ENCODE data around the gene CLNK. TPM values are rescaled to one million over a fixed set of nuclear protein-coding genes. Genes with fewer than 3 reads are reported as not detected.

CLNK gene
- total RNA-seq, 2 donors from 2014 or later, result not detected

DNA sequence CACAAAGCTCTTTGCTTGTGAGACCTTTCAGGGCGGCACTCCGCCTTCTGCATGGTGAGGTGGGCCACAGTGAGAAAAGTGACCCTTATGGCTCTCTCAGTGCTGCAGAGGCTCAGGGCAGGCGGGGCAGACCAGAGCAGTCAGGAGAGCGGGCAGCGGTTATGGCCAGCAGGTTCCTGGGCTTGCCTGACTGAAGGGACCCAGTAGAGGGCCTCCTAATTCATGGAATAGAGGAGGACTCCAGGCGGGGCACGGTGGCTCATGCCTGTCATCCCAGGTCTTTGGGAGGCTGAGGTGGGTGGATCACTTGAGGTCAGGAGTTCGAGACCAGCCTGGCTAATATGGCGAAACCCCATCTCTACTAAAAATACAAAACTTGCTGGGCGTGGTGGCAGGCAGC is 91.4 kb downstream of the CLNK start:
- no peaks in the 10 kb centered on the region for H3K36me3 Mint-ChIP-seq (ENCODE audit: low read depth)
- Histone ChIP-seq H3K4me1 (ENCODE audit: control insufficient read depth, insufficient read depth, low read length) (peaks cover 7% of the 10 kb centered on the region), H3K9ac (ENCODE audit: extremely low read depth, low read length, poor library complexity, severe bottlenecking) (no peak overlapping the region), H3K4me3 (ENCODE audit: low read length) (no peak overlapping the region), H3K9me3 (ENCODE audit: control insufficient read depth, low read length) (no peaks in the 10 kb centered on the region), H3K27me3 (ENCODE audit: control insufficient read depth, insufficient read depth, low read length, poor library complexity, severe bottlenecking) (no peaks in the 10 kb centered on the region), H3K27ac (ENCODE audit: low read depth, low read length) (no peak overlapping the region), H3K36me3 (ENCODE audit: control insufficient read depth, insufficient read depth, low read length) (no peaks in the 10 kb centered on the region)
- no peaks in the 10 kb centered on the region for H3K9me3 Mint-ChIP-seq
- WGBS, 2 experiments (ENCODE audit: insufficient coverage in 1 of 2, insufficient read length in 1 of 2), result 91 to 93% methylated on average over 10 of the region's 10 CpGs
- peak; percentile 75 for DNase-seq
- TF ChIP-seq CTCF (conservative IDR thresholded peaks at IDR 0.05), result peak; percentile 63
- H3K27me3 Mint-ChIP-seq (ENCODE audit: insufficient read depth), result no peaks in the 10 kb centered on the region
- H3K4me3 Mint-ChIP-seq, result no peak overlapping the region
- H3K4me1 Mint-ChIP-seq, result peaks cover 13% of the 10 kb centered on the region
- H3K27ac Mint-ChIP-seq, result no peak overlapping the region

DNA sequence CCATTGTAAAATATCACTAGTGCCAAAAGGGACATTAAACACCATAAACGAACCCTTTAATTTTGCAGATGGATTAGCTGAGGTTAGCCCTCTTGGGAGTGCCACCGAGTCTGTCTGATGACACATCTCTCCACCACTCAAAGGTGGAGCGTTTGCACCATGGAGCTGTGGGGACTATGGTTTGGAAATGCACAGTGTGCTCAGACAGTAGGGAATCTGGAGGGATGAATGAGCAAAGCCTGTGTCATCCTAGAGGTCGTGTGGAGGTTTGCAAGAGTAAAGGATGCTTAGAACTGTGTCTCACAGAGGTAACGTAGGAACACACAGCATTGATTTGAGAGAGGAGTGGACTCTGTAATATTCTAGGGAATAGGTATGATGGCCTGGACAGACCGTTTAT is 93.7 kb downstream of the CLNK start:
- Histone ChIP-seq H3K9me3 (ENCODE audit: control insufficient read depth, low read length) (no peaks in the 10 kb centered on the region), H3K4me1 (ENCODE audit: control insufficient read depth, insufficient read depth, low read length) (peaks cover 7% of the 10 kb centered on the region), H3K9ac (ENCODE audit: extremely low read depth, low read length, poor library complexity, severe bottlenecking) (no peak overlapping the region), H3K4me3 (ENCODE audit: low read length) (no peak overlapping the region), H3K27ac (ENCODE audit: low read depth, low read length) (no peak overlapping the region), H3K27me3 (ENCODE audit: control insufficient read depth, insufficient read depth, low read length, poor library complexity, severe bottlenecking) (no peaks in the 10 kb centered on the region), H3K36me3 (ENCODE audit: control insufficient read depth, insufficient read depth, low read length) (no peaks in the 10 kb centered on the region)
- Mint-ChIP-seq H3K27ac (no peak overlapping the region), H3K9me3 (no peaks in the 10 kb centered on the region), H3K4me1 (peaks cover 19% of the 10 kb centered on the region), H3K36me3 (ENCODE audit: low read depth) (no peaks in the 10 kb centered on the region), H3K27me3 (ENCODE audit: insufficient read depth) (no peaks in the 10 kb centered on the region), H3K4me3 (no peak overlapping the region)
- no peak for DNase-seq
- peak; percentile 25 for TF ChIP-seq CTCF (conservative IDR thresholded peaks at IDR 0.05)
- 84 to 87% methylated on average over 5 to 6 of the region's 6 CpGs for WGBS, 2 experiments (ENCODE audit: insufficient coverage in 1 of 2, insufficient read length in 1 of 2)

DNA sequence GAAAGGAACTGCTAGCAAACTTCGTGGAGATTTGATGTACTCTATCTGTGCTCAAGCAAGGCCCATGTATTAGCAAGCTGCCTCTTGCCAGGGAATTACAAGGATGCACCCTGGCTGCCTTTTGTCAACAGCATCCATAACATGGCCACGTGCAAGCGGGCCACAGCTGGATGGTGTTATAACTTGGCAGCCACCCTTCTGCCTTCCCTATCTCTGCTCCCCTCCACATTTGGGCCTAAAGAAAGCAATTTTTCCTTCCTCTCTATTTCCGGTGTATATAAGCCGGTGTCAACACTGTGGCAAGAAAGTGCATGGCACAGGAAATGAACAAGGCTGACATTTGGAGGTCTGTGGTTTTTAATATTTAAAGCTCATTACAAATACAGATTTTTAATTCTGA is 94.8 kb downstream of the CLNK start:
- H3K4me3 Mint-ChIP-seq, result no peak overlapping the region
- H3K27ac Mint-ChIP-seq, result no peak overlapping the region
- H3K36me3 Mint-ChIP-seq (ENCODE audit: low read depth), result no peaks in the 10 kb centered on the region
- H3K9ac ChIP-seq (ENCODE audit: extremely low read depth, low read length, poor library complexity, severe bottlenecking), result no peak overlapping the region
- H3K27me3 ChIP-seq (ENCODE audit: control insufficient read depth, insufficient read depth, low read length, poor library complexity, severe bottlenecking), result no peaks in the 10 kb centered on the region
- H3K4me1 ChIP-seq (ENCODE audit: control insufficient read depth, insufficient read depth, low read length), result peaks cover 7% of the 10 kb centered on the region
- no peak for TF ChIP-seq CTCF (conservative IDR thresholded peaks at IDR 0.05)
- no peaks in the 10 kb centered on the region for H3K27me3 Mint-ChIP-seq (ENCODE audit: insufficient read depth)
- H3K9me3 ChIP-seq (ENCODE audit: control insufficient read depth, low read length), result no peaks in the 10 kb centered on the region
- no peaks in the 10 kb centered on the region for H3K36me3 ChIP-seq (ENCODE audit: control insufficient read depth, insufficient read depth, low read length)
- H3K9me3 Mint-ChIP-seq, result no peaks in the 10 kb centered on the region
- no peak overlapping the region for H3K4me3 ChIP-seq (ENCODE audit: low read length)
- H3K4me1 Mint-ChIP-seq, result peaks cover 19% of the 10 kb centered on the region
- no peak for DNase-seq
- H3K27ac ChIP-seq (ENCODE audit: low read depth, low read length), result no peak overlapping the region
- 50 to 93% methylated on average over 3 to 5 of the region's 5 CpGs for WGBS, 2 experiments (ENCODE audit: insufficient coverage in 1 of 2, insufficient read length in 1 of 2)
